Activated naive CD4-positive, alpha-beta T cell treated with anti-CD3 and anti-CD28 coated beads, Interleukin-2, amount 50 U/mL, for 72 hours (primary cell): ENCODE data around the gene TOX2. TPM values are rescaled to one million over a fixed set of nuclear protein-coding genes. Genes with fewer than 3 reads are reported as not detected.

Experiments used
- ATAC-seq, 2 donors: fragments of 150-1000 bp; cut with Tn5 transposase; 2 replicates each; pipeline ENCODE4 v1.10.0; 2021; ENCODE audit warnings: mild to moderate bottlenecking in 2 of 2, moderate library complexity in 2 of 2
- DNase-seq, 2 donors: peaks; one replicate each; pipeline ENCODE4 v3.0.0; 2021 to 2022; ENCODE audit warnings: low spot score in 2 of 2
- H3K27ac Mint-ChIP-seq, 2 donors: one replicate each; pipeline ENCODE4 v1.8.0; 2022; ENCODE audit warnings: mild to moderate bottlenecking in 2 of 2, mixed read lengths in 2 of 2
- H3K36me3 Mint-ChIP-seq, 2 donors: one replicate each; pipeline ENCODE4 v1.8.0; 2022; ENCODE audit warnings: mixed read lengths in 2 of 2
- H3K9me3 Mint-ChIP-seq, 2 donors: one replicate each; pipeline ENCODE4 v1.8.0; 2022; ENCODE audit warnings: mixed read lengths in 2 of 2
- total RNA-seq, 2 donors: library from RNA; stranded (reverse); gene quantifications; one replicate each; pipeline ENCODE4 v1.2.3, GENCODE V29; 2022

The TOX2 gene
- total RNA-seq, 2 donors from 2014 or later: 1.5 to 3.6 TPM

DNA sequence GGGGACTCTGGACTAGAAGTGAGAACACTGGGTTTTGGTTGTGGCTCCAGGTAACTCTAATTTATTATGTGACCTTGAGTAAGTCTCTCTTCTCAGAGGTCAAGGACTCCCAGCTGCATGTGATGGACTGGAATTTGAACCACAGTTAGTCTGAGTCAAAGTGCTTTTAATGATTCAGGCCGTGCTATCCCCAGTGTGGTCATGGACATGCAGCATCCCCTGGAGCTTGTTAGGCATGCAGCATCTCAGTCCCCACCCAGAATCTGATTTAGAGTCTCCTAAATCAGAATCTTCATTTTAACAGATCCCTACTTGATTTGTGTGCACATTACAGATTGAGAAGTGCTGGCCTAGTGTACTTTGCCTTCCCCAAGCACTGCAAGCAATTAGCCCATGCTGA lies 74.2 kb downstream of the TOX2 start:
- DNase-seq (no peak), ATAC-seq (peak in 1 of 2 donors; percentile 52)
- Mint-ChIP-seq H3K36me3 (peaks cover 0 to 5% of the 10 kb centered on the region in 2 donors), H3K27ac (no peak overlapping the region), H3K9me3 (no peaks in the 10 kb centered on the region)

DNA sequence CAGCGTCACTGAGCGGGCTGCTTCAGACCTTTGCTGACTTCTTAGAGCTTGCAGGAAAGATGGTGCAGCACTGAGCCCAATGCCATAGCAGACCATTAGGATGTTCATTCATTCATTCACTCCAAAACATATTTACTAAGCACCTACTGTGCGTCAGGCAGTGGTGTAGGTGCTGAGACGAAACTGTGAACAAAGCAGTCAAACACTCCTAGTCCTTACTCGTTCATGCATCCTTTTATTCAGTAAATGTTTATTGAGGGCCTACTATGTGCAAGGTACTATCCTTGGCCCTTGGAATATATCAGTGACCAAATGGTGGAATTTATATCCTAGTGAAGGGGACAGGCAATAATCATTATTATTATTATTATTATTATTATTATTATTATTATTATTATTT lies 76.6 kb downstream of the TOX2 start:
- peaks cover 0 to 5% of the 10 kb centered on the region in 2 donors for H3K36me3 Mint-ChIP-seq
- no peak overlapping the region for H3K27ac Mint-ChIP-seq
- peaks cover 0 to 6% of the 10 kb centered on the region in 2 donors for H3K9me3 Mint-ChIP-seq
- ATAC-seq (no peak), DNase-seq (no peak)

GRCh38 chr20:43991982-43992381 lies 77.3 kb downstream of the TOX2 start:
- ATAC-seq: no peak
- no peak for DNase-seq
- Mint-ChIP-seq H3K27ac (no peak overlapping the region), H3K9me3 (peaks cover 0 to 6% of the 10 kb centered on the region in 2 donors), H3K36me3 (peaks cover 0 to 5% of the 10 kb centered on the region in 2 donors)

- no peak for DNase-seq
- Mint-ChIP-seq H3K9me3 (peaks cover 0 to 6% of the 10 kb centered on the region in 2 donors), H3K27ac (no peak overlapping the region), H3K36me3 (peaks cover 0 to 5% of the 10 kb centered on the region in 2 donors)
- ATAC-seq: no peak
These were observed 78.2 kb downstream of the TOX2 start for GRCh38 chr20:43992885-43993284.

DNA sequence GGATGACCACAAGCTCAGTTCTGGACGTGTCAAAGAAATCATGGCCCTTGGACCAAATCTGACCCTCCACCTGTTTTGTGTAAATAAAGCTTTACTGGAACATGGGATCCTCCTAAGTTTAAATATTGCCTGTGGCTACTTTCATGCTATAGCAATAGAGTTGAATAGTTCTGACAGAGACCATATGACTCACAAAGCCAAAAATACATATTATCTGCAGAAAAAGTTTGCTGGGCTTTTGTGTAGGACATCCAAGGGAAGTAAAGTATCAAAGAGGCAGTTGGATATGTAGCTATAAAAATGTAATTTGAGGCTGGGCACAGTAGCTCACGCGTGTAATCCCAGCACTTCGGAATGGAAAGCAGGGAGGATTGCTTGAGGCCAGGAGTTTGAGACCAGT lies 78.9 kb downstream of the TOX2 start:
- H3K27ac Mint-ChIP-seq: no peak overlapping the region
- DNase-seq (no peak), ATAC-seq (no peak)
- H3K9me3 Mint-ChIP-seq: peaks cover 0 to 6% of the 10 kb centered on the region in 2 donors
- peaks cover 0 to 5% of the 10 kb centered on the region in 2 donors for H3K36me3 Mint-ChIP-seq

GRCh38 chr20:43994486-43995100 lies 79.9 kb downstream of the TOX2 start:
- Mint-ChIP-seq H3K27ac (no peak overlapping the region), H3K36me3 (no peaks in the 10 kb centered on the region), H3K9me3 (peaks cover 0 to 7% of the 10 kb centered on the region in 2 donors)
- ATAC-seq (no peak), DNase-seq (no peak)

GRCh38 chr20:43995645-43996044 lies 81.0 kb downstream of the TOX2 start:
- Mint-ChIP-seq H3K9me3 (peaks cover 0 to 16% of the 10 kb centered on the region in 2 donors), H3K36me3 (no peaks in the 10 kb centered on the region), H3K27ac (no peak overlapping the region)
- ATAC-seq (no peak), DNase-seq (no peak)

GRCh38 chr20:43996240-43996930 lies 81.7 kb downstream of the TOX2 start:
- H3K36me3 Mint-ChIP-seq: no peaks in the 10 kb centered on the region
- DNase-seq (no peak), ATAC-seq (no peak)
- peak overlapping the region in 1 of 2 donors; percentile 27 for H3K27ac Mint-ChIP-seq
- peaks cover 0 to 18% of the 10 kb centered on the region in 2 donors for H3K9me3 Mint-ChIP-seq

DNA sequence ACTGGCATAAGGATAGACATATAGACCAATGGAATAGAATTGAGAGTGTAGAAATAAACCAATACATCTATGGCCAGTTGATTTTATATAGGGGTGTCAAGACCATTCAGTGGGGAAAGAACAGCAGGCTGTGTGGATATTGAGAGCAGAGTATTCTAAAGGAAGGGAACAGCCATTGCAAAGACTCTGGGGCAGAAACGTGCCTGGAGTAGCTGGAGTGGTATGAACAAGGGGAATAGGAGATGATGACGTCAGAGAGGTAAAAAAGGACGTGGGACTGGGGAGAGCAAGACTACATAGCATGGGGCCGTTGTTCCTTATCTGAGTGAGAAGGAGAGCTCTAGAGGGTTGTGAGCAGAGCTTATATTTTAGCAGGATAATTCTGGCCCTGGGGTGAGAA lies 85.2 kb downstream of the TOX2 start:
- Mint-ChIP-seq H3K27ac (no peak overlapping the region), H3K36me3 (no peaks in the 10 kb centered on the region), H3K9me3 (peaks cover 0 to 18% of the 10 kb centered on the region in 2 donors)
- ATAC-seq: no peak
- no peak for DNase-seq

DNA sequence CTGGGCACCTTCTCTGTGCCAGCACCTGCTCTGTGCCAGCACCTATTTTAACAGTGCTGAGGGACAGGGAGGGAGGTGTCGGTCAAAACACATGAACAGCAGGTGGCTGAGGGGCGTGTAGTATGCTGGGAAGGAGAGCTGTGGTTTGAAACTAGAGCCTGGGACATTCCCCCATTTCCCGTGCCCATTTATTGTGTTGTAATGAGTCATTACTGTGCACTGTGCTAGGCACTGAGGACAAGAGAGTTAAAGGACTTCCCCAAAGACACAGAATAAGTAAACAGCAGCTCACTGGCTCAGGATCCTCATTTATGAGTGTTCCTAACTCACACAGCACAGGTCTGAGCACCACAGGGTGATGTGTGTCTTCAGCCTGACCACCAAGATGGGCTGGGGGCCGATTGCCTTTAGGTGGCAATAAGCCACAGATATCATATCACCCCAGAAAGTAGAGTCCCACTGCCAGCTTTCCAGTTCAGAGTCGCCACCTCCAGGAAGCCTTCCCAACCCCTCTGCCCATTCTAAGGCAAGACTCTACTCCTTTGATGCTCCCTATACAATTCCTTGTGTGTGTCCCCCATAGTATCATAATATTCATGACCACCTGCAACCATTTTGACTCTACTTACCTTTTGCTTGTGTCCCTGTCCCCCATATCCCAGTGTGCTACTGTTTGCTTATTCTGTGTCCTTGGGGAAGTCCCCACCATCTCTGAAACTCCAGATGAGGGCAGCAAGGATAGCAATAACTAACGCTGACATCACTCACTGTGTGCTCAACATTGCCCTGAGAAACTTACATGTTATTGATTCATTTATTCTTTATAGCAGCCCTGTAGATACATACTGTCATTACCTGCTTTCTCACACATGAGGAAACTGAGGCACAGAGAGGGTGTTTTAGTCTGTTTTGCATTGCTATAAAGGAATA lies 87.3 kb downstream of the TOX2 start:
- peak overlapping the region; percentile 3 to 38 for H3K27ac Mint-ChIP-seq
- DNase-seq: no peak
- ATAC-seq: peak; percentile 65 to 94
- H3K36me3 Mint-ChIP-seq: no peaks in the 10 kb centered on the region
- H3K9me3 Mint-ChIP-seq: peaks cover 0 to 12% of the 10 kb centered on the region in 2 donors

DNA sequence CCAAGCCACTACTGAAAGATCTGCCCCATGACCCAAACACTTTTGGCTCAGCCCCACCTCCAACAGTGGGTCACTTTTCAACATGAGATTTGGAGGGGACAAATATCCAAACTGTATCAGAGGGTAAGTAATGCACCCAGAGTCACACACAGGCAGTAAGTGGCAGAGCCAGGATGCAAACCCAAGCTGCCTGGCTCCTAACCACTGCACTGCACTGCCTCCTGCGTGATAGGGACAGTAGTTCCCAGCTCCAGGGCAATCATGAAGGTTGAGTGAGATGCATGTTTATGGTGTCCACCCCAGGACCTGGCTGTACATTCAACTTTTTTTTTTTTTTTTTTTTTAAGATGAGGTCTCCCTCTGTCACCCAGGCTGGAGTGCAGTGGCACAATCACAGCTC lies 88.2 kb downstream of the TOX2 start:
- H3K27ac Mint-ChIP-seq: peak overlapping the region in 1 of 2 donors; percentile 38
- no peak for DNase-seq
- peaks cover 0 to 12% of the 10 kb centered on the region in 2 donors for H3K9me3 Mint-ChIP-seq
- no peaks in the 10 kb centered on the region for H3K36me3 Mint-ChIP-seq
- no peak for ATAC-seq

DNA sequence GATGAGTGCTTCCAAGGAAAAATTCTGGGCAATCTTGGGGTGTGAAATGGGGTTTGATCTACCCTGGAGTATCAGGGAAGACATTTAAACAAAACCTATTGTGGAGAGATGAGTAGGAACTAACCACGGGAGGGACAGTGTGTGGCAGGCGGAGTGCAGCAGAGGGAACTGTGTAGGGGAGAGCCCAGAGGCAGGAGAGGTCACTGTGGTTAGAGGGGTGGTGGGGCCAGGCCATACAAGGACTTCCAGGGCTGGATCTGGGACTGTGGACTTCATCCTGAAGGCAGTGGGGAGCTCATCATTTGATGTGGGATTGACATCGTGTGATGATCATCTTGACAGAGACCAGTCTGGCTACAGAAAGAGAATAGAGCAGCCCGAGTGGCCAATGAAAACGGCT lies 89.0 kb downstream of the TOX2 start:
- no peak for DNase-seq
- Mint-ChIP-seq H3K36me3 (no peaks in the 10 kb centered on the region), H3K9me3 (peaks cover 0 to 12% of the 10 kb centered on the region in 2 donors), H3K27ac (peak overlapping the region in 1 of 2 donors; percentile 69)
- no peak for ATAC-seq

DNA sequence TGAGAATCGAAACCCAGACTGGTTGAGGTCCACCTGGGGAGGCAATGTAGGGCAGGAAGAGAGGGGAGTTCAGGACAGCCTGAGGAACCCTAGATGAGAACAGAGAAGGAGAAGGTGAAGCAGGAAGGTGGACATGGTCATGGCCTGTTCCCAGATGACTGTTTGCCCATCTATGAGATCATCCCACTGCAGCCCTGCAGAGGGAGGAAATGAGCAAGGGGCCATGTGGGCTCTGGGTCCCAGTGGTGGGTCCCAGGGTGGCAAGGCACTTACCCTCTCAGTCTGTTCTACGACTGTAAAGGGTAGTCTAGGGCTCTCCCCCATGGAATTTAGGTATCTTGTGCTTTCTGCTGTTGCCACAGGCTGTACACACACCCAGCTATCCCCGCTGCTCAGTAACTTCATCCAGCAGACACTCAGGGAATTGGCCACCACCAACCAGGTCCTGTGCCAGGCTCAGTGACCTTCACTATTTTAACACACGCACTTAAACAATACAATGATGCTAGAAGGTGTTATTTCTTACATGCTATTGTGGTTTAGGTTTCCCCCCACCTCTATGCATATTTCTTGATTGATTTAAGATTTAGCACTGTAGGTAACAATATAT lies 89.8 kb downstream of the TOX2 start:
- no peak for ATAC-seq
- no peaks in the 10 kb centered on the region for H3K36me3 Mint-ChIP-seq
- peak overlapping the region in 1 of 2 donors; percentile 69 for H3K27ac Mint-ChIP-seq
- no peak for DNase-seq
- peaks cover 0 to 12% of the 10 kb centered on the region in 2 donors for H3K9me3 Mint-ChIP-seq

- H3K36me3 Mint-ChIP-seq: no peaks in the 10 kb centered on the region
- DNase-seq (no peak), ATAC-seq (no peak)
- H3K27ac Mint-ChIP-seq: no peak overlapping the region
- H3K9me3 Mint-ChIP-seq: peaks cover 0 to 1% of the 10 kb centered on the region in 2 donors
These were observed 91.0 kb downstream of the TOX2 start for GRCh38 chr20:44005661-44006060.

DNA sequence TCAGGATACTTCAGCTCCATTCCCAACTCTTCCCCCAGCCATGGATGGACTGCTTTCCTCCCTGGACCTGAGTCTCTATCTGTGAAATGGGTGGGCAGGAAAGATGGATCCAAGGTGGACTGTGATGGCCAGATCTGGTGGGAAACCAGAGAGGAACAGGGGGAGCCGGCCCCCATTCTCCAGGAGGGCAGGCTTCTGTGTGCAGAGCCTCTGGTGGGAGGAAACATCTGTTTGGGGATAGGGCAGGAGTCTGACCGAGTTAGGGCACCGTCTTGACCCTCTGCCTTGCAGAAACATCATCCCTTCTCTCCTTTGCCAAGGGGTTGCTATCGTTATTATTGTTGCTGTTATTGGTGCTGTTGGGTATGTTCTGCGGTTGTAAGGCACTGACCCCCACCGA lies 91.5 kb downstream of the TOX2 start:
- H3K27ac Mint-ChIP-seq: no peak overlapping the region
- no peak for DNase-seq
- ATAC-seq: no peak
- no peaks in the 10 kb centered on the region for H3K36me3 Mint-ChIP-seq
- no peaks in the 10 kb centered on the region for H3K9me3 Mint-ChIP-seq

GRCh38 chr20:44006578-44006977 lies 91.9 kb downstream of the TOX2 start:
- no peak for DNase-seq
- ATAC-seq: no peak
- H3K9me3 Mint-ChIP-seq: no peaks in the 10 kb centered on the region

More at GRCh38 chr20:44006578-44006977, 91.9 kb downstream of the TOX2 start:
- no peak overlapping the region for H3K27ac Mint-ChIP-seq
- H3K36me3 Mint-ChIP-seq: no peaks in the 10 kb centered on the region
